ENCODE results near the gene GRP. TPM values are rescaled to one million over a fixed set of nuclear protein-coding genes. Genes with fewer than 3 reads are reported as not detected.

The GRP gene
- total RNA-seq, 1 experiment from 2014 or later, result not detected

GRCh38 chr18:59196161-59196725, 23.7 kb upstream of the GRP start:
- Histone ChIP-seq H2BK20ac (ENCODE audit: low read depth, low read length, poor library complexity, severe bottlenecking) (no peak overlapping the region), H2BK120ac (ENCODE audit: low read depth, low read length, poor library complexity, severe bottlenecking) (no peak overlapping the region), H3K9ac (ENCODE audit: extremely low read depth, insufficient read length, low read length) (no peak overlapping the region), H3K27me3 (ENCODE audit: insufficient read depth, low read length) (no peaks in the 10 kb centered on the region), H4K5ac (ENCODE audit: insufficient read length, low read depth, low read length) (no peak overlapping the region), H3K14ac (ENCODE audit: insufficient read depth, low read length) (no peak overlapping the region), H3K27ac (ENCODE audit: insufficient read length, low read depth, low read length) (no peak overlapping the region), H3K79me2 (ENCODE audit: insufficient read depth, low read length) (no peaks in the 10 kb centered on the region), H2AK5ac (ENCODE audit: insufficient read length, low read length) (no peak overlapping the region), H3K23me2 (ENCODE audit: insufficient read length, low read depth, low read length, poor library complexity, severe bottlenecking) (no peaks in the 10 kb centered on the region), H3K4ac (ENCODE audit: low read depth, low read length) (no peak overlapping the region), H3T11ph (ENCODE audit: low read length) (no peak overlapping the region), H2AFZ (ENCODE audit: low read length) (no peak overlapping the region), H3K79me1 (ENCODE audit: insufficient read depth, low read depth, low read length, poor library complexity, severe bottlenecking) (no peaks in the 10 kb centered on the region), H3K56ac (ENCODE audit: insufficient read length, low read depth, low read length) (no peak overlapping the region), H3K4me1 (ENCODE audit: insufficient read depth, low read length) (no peaks in the 10 kb centered on the region), H3K9me3 (ENCODE audit: control insufficient read depth, low read depth, low read length) (no peaks in the 10 kb centered on the region), H2BK15ac (ENCODE audit: low read depth, low read length) (no peak overlapping the region), H3K18ac (ENCODE audit: insufficient read length, low read depth, low read length) (no peak overlapping the region), H4K8ac (replicated peaks; ENCODE audit: insufficient read length, low read depth, low read length) (no peak overlapping the region), H4K20me1 (ENCODE audit: control insufficient read depth, insufficient read depth, insufficient read length) (no peaks in the 10 kb centered on the region), H2BK12ac (ENCODE audit: insufficient read length, low read depth, low read length) (no peak overlapping the region), H3K23ac (ENCODE audit: insufficient read length, low read depth, low read length) (no peak overlapping the region), H2BK5ac (ENCODE audit: insufficient read length, low read length) (no peak overlapping the region), H3K4me2 (ENCODE audit: insufficient read depth, insufficient read length, low read length) (no peak overlapping the region), H4K91ac (ENCODE audit: insufficient read length, low read depth, low read length) (peak overlapping the region; percentile 23)
- Mint-ChIP-seq H3K9me3 (peaks cover 0 to 2% of the 10 kb centered on the region in 2 experiments; a peak in 2 of 5 replicates), H3K4me1 (peaks cover 20 to 24% of the 10 kb centered on the region in 2 experiments), H3K36me3 (ENCODE audit: insufficient read depth in 1 of 3, low read depth in 3 of 3) (peaks cover 0 to 2% (median 0%) of the 10 kb centered on the region in 3 experiments; a peak in 1 of 7 replicates), H3K27ac (no peak overlapping the region), H3K4me3 (no peak overlapping the region), H3K27me3 (ENCODE audit: low read depth) (peaks cover 13% of the 10 kb centered on the region)
- TF ChIP-seq CTCF (conservative IDR thresholded peaks at IDR 0.05), result no peak
- DNase-seq, result no peak
- WGBS (ENCODE audit: extremely low coverage, insufficient read length, low lambda C conversion rate), result no CpG with 5 or more reads among the region's 4 CpGs

Data from H9 (cell line).